ENCODE data around the gene CAMTA2.

The CAMTA2 gene

GRCh38 chr17:4972322-4972721 lies 15.2 kb downstream of the CAMTA2 start:
- peak overlapping the region in 2 of 21 experiments; percentile 6 to 29 for H3K27ac ChIP-seq

GRCh38 chr17:4971826-4972225 lies 15.6 kb downstream of the CAMTA2 start:
- Histone ChIP-seq H3K4me3 (no peak overlapping the region), H3K27ac (peak overlapping the region in 2 of 21 experiments; percentile 6 to 29)

More at GRCh38 chr17:4972322-4972721, 15.2 kb downstream of the CAMTA2 start:
- H3K4me3 ChIP-seq = no peak overlapping the region

GRCh38 chr17:4970273-4970672 lies 17.2 kb downstream of the CAMTA2 start:
- H3K27ac ChIP-seq = peak overlapping the region in 10 of 21 experiments; percentile 8 to 99 (median 90)

GRCh38 chr17:4969551-4970173 lies 17.8 kb downstream of the CAMTA2 start:
- Histone ChIP-seq H3K27ac (peak overlapping the region in 17 of 21 experiments; percentile 22 to 99 (median 93)), H3K4me3 (peak overlapping the region in 1 of 7 experiments; percentile 59)

More at GRCh38 chr17:4970273-4970672, 17.2 kb downstream of the CAMTA2 start:
- no peak overlapping the region for H3K4me3 ChIP-seq

GRCh38 chr17:4969047-4969550 lies 18.4 kb downstream of the CAMTA2 start:
- H3K4me3 ChIP-seq = peak overlapping the region in 6 of 7 experiments; percentile 48 to 72 (median 63)
- peak overlapping the region in 20 of 21 experiments; percentile 83 to 99 (median 94) for H3K27ac ChIP-seq

- peak overlapping the region; percentile 70 to 99 (median 93) for H3K27ac ChIP-seq
- peak overlapping the region; percentile 48 to 72 (median 59) for H3K4me3 ChIP-seq
These were observed 18.9 kb downstream of the CAMTA2 start for GRCh38 chr17:4968486-4969046.

- Histone ChIP-seq H3K4me3 (peak within 1 kb of the TSS; percentile 50 to 78 (median 67)), H3K27ac (peak within 1 kb of the TSS; percentile 70 to 99 (median 95))
These were observed 19.7 kb downstream of the CAMTA2 start, which contains the start of gene SPAG7 for GRCh38 chr17:4967539-4968485. Gene SPAG7 (minus strand): TSS chr17:4967817. CDS start chr17:4967804, 13 bp downstream.

GRCh38 chr17:4966844-4967538 lies 20.5 kb downstream of the CAMTA2 start:
- H3K27ac ChIP-seq = peak overlapping the region; percentile 70 to 99 (median 95)

GRCh38 chr17:4965311-4965986 lies 22.0 kb downstream of the CAMTA2 start:
- no peak overlapping the region for H3K4me3 ChIP-seq

More at GRCh38 chr17:4966844-4967538, 20.5 kb downstream of the CAMTA2 start:
- H3K4me3 ChIP-seq = peak overlapping the region; percentile 50 to 78 (median 67)

GRCh38 chr17:4960279-4960922 lies 27.1 kb downstream of the CAMTA2 start:
- Histone ChIP-seq H3K27ac (no peak overlapping the region), H3K4me3 (no peak overlapping the region)

More at GRCh38 chr17:4965311-4965986, 22.0 kb downstream of the CAMTA2 start:
- H3K27ac ChIP-seq = peak overlapping the region in 11 of 21 experiments; percentile 90 to 99 (median 95)

GRCh38 chr17:4959261-4959965 lies 28.1 kb downstream of the CAMTA2 start:
- no peak overlapping the region for H3K27ac ChIP-seq
- no peak overlapping the region for H3K4me3 ChIP-seq

- no peak overlapping the region for H3K27ac ChIP-seq
- H3K4me3 ChIP-seq = no peak overlapping the region
These were observed 29.4 kb downstream of the CAMTA2 start for GRCh38 chr17:4958102-4958501.

GRCh38 chr17:4956493-4957061 lies 30.9 kb downstream of the CAMTA2 start:
- Histone ChIP-seq H3K4me3 (no peak overlapping the region), H3K27ac (no peak overlapping the region)

GRCh38 chr17:4955091-4955490 lies 32.4 kb downstream of the CAMTA2 start:
- Histone ChIP-seq H3K27ac (no peak overlapping the region), H3K4me3 (no peak overlapping the region)

GRCh38 chr17:4953451-4953961 lies 34.0 kb downstream of the CAMTA2 start:
- Histone ChIP-seq H3K27ac (peak overlapping the region in 14 of 21 experiments; percentile 1 to 67 (median 44)), H3K4me3 (no peak overlapping the region)

GRCh38 chr17:4951486-4951885 lies 36.0 kb downstream of the CAMTA2 start:
- Histone ChIP-seq H3K27ac (no peak overlapping the region), H3K4me3 (no peak overlapping the region)

GRCh38 chr17:4950746-4951204 lies 36.7 kb downstream of the CAMTA2 start, which contains the start of gene ENO3:
Gene ENO3 (plus strand): TSS chr17:4951119. CDS start chr17:4951830, 711 bp downstream.
- H3K4me3 ChIP-seq = peak within 1 kb of the TSS; percentile 91 to 100 (median 99)
- peak within 1 kb of the TSS; percentile 78 to 100 (median 99) for H3K27ac ChIP-seq

Measured in skin epidermis (tissue), 12 donors.